ENCODE measurements around the gene PNMA3.
"Not testable (repeated sequence)": the region's sequence is repeated elsewhere in the genome, so short reads cannot be mapped to it uniquely, and the experiment has no call there.

The PNMA3 gene

DNA sequence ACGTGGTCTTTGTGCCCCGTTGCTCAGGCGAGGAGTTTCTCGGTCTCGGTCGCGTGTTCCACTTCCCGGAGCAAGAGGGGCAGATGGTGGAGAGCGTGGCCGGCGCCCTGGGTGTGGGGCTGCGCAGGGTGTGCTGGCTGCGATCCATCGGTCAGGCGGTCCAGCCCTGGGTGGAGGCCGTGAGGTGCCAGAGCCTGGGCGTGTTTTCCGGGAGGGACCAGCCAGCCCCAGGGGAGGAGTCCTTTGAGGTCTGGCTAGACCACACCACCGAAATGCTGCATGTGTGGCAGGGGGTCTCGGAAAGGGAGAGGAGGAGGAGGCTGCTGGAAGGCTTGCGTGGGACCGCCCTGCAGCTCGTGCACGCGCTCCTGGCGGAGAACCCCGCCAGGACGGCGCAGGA, 17.1 kb downstream of the PNMA3 start:
- in situ Hi-C loops (cut with HindIII; ENCODE audit: low sequenced_read_pairs) = not testable (repeated sequence)

DNA sequence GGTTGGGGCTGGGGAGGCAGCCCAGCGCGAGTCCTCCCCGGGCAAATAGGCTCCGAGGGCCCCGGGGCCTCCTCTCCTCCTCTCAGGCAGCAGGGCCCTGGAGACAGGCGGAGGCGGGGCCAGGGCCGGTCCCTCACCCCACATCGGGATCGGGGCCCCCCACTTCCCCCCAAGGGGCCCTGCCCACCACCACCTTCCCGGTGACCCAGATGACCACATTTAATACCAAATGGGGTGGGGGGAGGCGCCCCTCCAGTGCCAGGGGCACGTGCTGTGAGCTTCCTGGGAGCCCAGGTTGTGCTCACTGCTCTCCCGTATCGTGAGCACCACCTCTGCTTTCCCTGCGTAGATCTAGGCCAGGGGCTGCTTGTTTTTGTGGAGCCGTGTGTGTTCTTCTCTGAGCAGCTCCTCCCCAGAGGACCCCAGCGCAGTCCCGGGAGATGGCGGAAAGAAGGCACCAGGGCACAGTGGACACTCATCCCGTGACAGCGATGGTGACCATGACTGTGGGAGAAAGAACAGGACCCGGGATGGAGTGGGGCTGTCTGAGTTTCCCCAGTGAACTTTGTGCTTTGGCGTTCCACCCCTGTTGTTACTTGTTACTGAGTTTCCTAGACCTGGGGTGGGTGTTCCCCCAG, 18.1 kb downstream of the PNMA3 start:
- in situ Hi-C loops (cut with HindIII; ENCODE audit: low sequenced_read_pairs) = no loop called here

DNA sequence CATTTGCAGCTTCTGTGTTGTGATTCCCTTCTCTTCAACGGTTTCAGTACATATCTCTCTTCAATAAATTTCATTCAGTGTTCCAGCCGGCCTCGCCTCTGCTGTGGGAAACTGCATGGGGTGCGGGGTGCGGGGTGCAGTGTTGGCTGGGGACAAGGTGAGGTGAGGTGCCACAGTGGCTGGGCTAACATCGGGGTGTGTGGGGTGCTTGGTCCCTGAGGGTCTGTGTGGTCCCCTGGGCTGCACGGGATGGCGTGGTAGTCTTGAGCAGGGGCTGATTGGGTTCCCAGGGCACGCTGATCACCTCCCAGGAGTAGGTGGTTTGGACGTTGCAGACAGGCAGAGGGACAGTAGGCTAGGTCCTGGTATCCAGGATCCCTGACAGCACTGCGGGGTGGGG, 18.7 kb downstream of the PNMA3 start:
- in situ Hi-C loops (cut with HindIII; ENCODE audit: low sequenced_read_pairs) = no loop called here

DNA sequence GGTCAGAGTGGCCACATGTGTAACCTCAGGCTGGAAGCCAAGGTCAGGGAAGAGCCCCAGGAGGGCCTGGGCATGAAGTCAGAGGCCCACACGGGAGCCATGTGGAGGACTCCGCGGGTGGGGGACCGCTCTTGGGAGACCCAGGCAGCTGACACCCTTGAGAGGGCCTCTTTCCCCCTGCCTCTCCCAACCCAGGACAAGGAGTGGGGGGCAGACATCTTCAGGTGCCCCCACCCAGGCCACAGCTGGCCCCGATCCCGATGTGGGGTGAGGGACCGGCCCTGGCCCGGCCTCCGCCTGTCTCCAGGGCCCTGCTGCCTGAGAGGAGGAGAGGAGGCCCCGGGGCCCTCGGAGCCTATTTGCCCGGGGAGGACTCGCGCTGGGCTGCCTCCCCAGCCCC, 19.1 kb downstream of the PNMA3 start:
- in situ Hi-C loops (cut with HindIII; ENCODE audit: low sequenced_read_pairs) = no loop called here

DNA sequence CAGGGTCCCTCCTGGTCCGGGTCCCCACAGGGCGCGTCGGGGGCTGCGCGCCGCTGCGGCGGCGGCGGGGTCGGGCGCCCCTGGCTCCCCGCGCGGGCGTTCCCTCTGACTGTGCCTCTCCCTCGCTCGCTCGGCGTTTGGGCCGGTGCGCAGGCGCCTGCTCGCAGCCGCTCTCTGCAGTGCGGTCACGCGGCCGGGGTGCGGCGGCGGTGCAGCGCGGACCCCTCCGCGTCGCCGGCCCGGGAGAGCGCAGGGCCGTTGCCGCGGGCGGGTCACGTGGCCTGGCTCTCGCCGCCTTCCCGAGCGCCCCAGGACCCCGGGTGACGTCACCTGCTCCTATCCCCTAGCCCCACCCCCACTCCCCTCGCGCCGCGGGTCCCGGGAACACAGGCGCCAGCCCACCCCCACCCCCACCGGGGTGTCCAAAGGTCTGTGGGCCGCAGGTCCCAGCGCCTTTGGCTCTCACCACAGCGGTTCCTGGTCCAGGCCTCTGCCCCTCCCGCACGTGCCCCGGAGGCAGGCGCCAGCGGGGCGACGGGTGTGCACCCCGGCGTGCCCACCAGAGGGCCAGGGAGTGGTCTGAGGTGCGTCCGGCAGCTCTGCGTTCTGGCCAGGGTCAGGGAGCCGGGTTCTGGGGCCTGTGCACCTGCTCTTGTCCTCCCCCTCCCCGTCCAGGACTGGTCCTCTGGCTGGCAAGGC, 21.3 kb downstream of the PNMA3 start:
- in situ Hi-C loops (cut with HindIII; ENCODE audit: low sequenced_read_pairs) = not testable (repeated sequence)

DNA sequence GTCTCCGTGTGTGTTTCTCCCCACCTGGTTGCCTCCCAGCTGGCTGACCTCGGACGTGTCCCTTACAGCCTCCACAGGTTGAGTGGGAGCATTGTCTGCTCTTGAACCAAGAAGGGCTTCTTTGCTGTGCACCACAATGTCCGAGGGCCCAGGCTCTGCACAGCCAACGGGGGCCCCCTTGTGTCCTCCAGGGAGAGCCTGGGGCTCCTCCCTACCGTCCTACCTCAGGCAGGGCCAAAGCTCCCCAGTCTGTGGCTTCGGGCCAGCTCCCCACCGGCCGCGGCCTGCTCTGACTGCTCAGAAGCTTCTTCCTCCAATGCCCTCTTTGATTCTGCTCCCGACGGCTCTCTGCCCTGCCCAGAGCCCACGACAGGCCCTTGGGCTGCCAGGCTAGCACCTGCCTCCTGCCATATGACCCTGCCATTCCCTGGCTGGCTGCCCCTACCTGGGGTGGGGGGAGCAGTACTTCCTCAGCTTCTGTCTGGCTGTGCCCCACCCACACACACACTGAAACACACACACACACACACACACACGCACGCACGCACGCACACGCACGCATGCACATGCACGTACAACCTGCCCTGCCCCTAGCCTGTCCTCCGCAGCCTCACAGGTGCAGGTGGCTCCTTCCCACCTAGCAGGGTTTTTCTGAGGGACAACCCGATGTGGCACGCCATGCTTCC, 27.1 kb downstream of the PNMA3 start:
- in situ Hi-C loops (cut with HindIII; ENCODE audit: low sequenced_read_pairs) = not testable (repeated sequence)

DNA sequence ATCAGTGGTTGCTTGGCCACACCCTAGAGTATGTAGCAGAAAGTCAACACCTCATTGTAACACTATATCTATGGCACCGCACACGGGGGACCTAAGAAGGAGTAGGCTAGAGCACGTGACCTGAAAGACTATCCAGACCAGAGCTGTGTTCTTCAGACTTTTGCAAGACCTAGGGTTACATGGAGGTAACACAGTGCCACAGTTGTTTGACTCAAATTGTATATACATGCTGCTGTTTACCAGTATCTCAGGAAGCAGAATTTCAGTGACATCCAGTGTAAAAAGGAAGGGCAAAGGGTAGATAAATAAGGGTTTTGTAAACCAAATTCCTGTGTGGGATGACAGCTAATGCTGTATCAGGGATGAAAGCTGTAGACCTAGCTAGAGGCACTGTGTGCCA, 46.1 kb downstream of the PNMA3 start:
- in situ Hi-C loops (cut with HindIII; ENCODE audit: low sequenced_read_pairs) = no loop called here

DNA sequence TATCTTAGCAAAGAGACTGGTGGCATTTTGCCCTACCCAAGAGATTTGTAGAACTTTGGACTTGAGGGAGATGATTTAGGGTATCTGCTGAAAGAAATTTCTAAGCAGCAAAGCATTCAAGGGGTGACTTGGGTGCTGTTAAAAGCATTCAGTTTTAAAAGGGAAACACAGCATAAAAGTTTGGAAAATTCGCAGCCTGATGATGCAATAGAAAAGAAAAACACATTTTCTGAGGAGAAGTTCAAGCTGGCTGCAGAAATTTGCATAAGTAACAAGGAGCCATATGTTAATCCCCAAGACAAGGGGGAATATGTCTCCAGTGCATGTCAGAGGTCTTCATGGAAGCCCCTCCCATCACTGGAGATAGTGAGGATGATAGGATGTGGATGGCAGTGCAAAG, 48.7 kb downstream of the PNMA3 start:
- in situ Hi-C loops (cut with HindIII; ENCODE audit: low sequenced_read_pairs) = not testable (repeated sequence)

DNA sequence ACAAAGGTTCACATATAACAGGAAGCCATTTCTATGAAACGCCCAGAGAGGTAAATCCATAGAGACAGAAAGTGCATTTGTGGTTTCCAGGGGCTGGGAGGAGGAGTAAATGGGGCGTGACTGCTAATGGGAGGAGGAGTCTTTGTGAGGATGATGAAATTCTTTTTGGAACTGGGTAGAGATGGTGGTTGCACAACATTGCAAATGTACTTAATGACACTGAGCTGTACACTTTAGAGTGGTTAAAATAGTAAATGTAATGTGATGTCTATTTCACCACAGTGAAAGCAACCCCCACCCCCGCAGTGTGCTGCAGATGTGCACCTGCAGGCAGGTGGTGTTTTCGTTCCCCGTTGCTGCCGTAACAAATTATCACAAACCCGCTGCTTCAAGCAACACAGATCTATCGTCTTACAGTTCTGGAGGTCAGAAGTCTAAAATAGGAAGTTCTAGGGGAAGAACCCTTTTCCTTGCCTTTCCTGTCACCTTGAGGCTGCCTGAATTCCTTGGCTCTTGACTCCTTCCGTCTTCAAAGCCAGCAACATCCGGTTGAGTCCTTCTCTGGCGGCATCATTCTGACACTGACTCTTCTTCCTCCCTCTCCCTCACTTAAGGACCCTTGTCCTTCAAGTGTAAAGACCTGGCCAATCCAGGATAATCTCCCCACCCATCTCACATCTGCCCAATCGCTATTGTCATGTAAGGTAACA, 50.0 kb downstream of the PNMA3 start:
- in situ Hi-C loops (cut with HindIII; ENCODE audit: low sequenced_read_pairs) = not testable (repeated sequence)

All from DLD1 (cell line).